IMR-90 (cell line): Measurements from ENCODE around the gene SLC24A3. TPM values are rescaled to one million over a fixed set of nuclear protein-coding genes. Genes with fewer than 3 reads are reported as not detected.

Source experiments
- ATAC-seq: fragments of 200-7000 bp; cut with Tn5 transposase; 2 replicates; pipeline ENCODE4 v1.9.1; 2020; ENCODE audit warnings: low read depth, mild to moderate bottlenecking, moderate library complexity
- BruUV-seq: library from RNA; stranded (reverse); fragments of 400-500 nt; replicated peaks from 2 replicates; lab custom pipeline; 2021; lab: Mats Ljungman, UMichigan
- CTCF ChIA-PET: fragments of 300-600 bp; formaldehyde crosslinking; extraction: SDS; loops from one replicate; lab custom pipeline; 2021; ENCODE audit warnings: antibody characterized with exemption; lab: Yijun Ruan, JAX
- POLR2A ChIA-PET: fragments of 300-600 bp; sonication (Branson Sonifier 250); formaldehyde crosslinking; loops from one replicate; lab custom pipeline; 2022; ENCODE audit warnings: antibody characterized with exemption; ENCODE audit not compliant: unreplicated experiment; lab: Charles Lee
- DNase-seq: peaks from one replicate; pipeline ENCODE4 v3.0.0; 2013
- H2AFZ ChIP-seq: replicated peaks from 2 replicates; pipeline ENCODE3; 2013; ENCODE audit warnings: low read length, mild to moderate bottlenecking; ENCODE audit not compliant: poor library complexity
- H2AK5ac ChIP-seq: 2 replicates; pipeline ENCODE4 v1.6.1; 2013; ENCODE audit warnings: low read depth, low read length, inconsistent platforms
- H2AK9ac ChIP-seq: replicated peaks from 2 replicates; pipeline ENCODE3; 2013; ENCODE audit warnings: mild to moderate bottlenecking, low read depth, low read length, moderate library complexity; ENCODE audit not compliant: poor library complexity
- H2BK120ac ChIP-seq: 2 replicates; pipeline ENCODE4 v1.6.1; 2013; ENCODE audit warnings: low read depth, low read length, inconsistent platforms
- H2BK15ac ChIP-seq: 3 replicates; pipeline ENCODE4 v1.6.1; 2013; ENCODE audit warnings: low read depth, low read length, inconsistent platforms
- H2BK20ac ChIP-seq: 2 replicates; pipeline ENCODE4 v1.6.1; 2013; ENCODE audit warnings: low read depth, mild to moderate bottlenecking, inconsistent platforms, low read length, moderate library complexity
- H2BK5ac ChIP-seq: 2 replicates; pipeline ENCODE4 v1.6.1; 2013; ENCODE audit warnings: mild to moderate bottlenecking, low read depth, low read length, inconsistent platforms; ENCODE audit not compliant: poor library complexity, severe bottlenecking
- H3K14ac ChIP-seq: replicated peaks from 2 replicates; pipeline ENCODE4 v1.6.1; 2013; ENCODE audit warnings: low read depth, low read length, inconsistent platforms
- H3K18ac ChIP-seq: 2 replicates; pipeline ENCODE4 v1.6.1; 2013; ENCODE audit warnings: low read depth, low read length, control low read depth
- H3K23ac ChIP-seq: 2 replicates; pipeline ENCODE4 v1.6.1; 2013; ENCODE audit warnings: low read depth, low read length, inconsistent platforms
- H3K27ac ChIP-seq: 2 replicates; pipeline ENCODE4 v1.5.1; 2013; ENCODE audit warnings: mild to moderate bottlenecking, control low read depth, low read length; ENCODE audit not compliant: insufficient read depth
- H3K27me3 ChIP-seq: 2 replicates; pipeline ENCODE4 v1.6.1; 2013; ENCODE audit warnings: low read length; ENCODE audit not compliant: control insufficient read depth, insufficient read depth
- H3K36me3 ChIP-seq: 2 replicates; pipeline ENCODE4 v1.6.1; 2013; ENCODE audit warnings: low read length, mixed read lengths; ENCODE audit not compliant: control insufficient read depth, insufficient read depth
- H3K4ac ChIP-seq: 2 replicates; pipeline ENCODE4 v1.6.1; 2013; ENCODE audit warnings: low read depth, low read length, inconsistent platforms
- H3K4me1 ChIP-seq: 2 replicates; pipeline ENCODE4 v1.6.1; 2013; ENCODE audit warnings: low read length, mixed read lengths; ENCODE audit not compliant: control insufficient read depth, insufficient read depth
- H3K4me2 ChIP-seq: 2 replicates; pipeline ENCODE4 v1.6.1; 2013; ENCODE audit warnings: low read depth, mild to moderate bottlenecking, control low read depth, low read length, moderate library complexity
- H3K4me3 ChIP-seq: 2 replicates; pipeline ENCODE4 v1.5.1; 2013; ENCODE audit warnings: low read depth, mild to moderate bottlenecking, control low read depth, low read length, moderate library complexity; ENCODE audit not compliant: insufficient read depth
- H3K56ac ChIP-seq: 2 replicates; pipeline ENCODE4 v1.6.1; 2013; ENCODE audit warnings: low read length, inconsistent platforms; ENCODE audit not compliant: insufficient read depth; ENCODE audit errors: extremely low read depth
- H3K79me1 ChIP-seq, 2 experiments: 2 replicates each; pipeline ENCODE4 v1.6.1; 2013; ENCODE audit warnings: low read length in 2 of 2, inconsistent platforms in 1 of 2, low read depth in 1 of 2
- H3K9ac ChIP-seq: 2 replicates; pipeline ENCODE4 v1.6.1; 2013; ENCODE audit warnings: low read depth, low read length, control low read depth
- H3K9me1 ChIP-seq: 2 replicates; pipeline ENCODE4 v1.6.1; 2013; ENCODE audit warnings: low read length, inconsistent platforms; ENCODE audit not compliant: insufficient read depth
- H3K9me3 ChIP-seq: 2 replicates; pipeline ENCODE4 v1.6.1; 2013; ENCODE audit warnings: low read length; ENCODE audit not compliant: control insufficient read depth, insufficient read depth
- H4K20me1 ChIP-seq: 2 replicates; pipeline ENCODE4 v1.6.1; 2013; ENCODE audit warnings: low read length, inconsistent platforms; ENCODE audit not compliant: insufficient read depth
- H4K5ac ChIP-seq: 2 replicates; pipeline ENCODE4 v1.6.1; 2013; ENCODE audit warnings: mild to moderate bottlenecking, low read depth, low read length, control low read depth
- H4K8ac ChIP-seq, 2 experiments: 2 replicates each; pipeline ENCODE4 v1.6.1; 2013; ENCODE audit warnings: low read depth in 2 of 2, low read length in 2 of 2, control low read depth in 1 of 2, inconsistent platforms in 1 of 2
- H4K91ac ChIP-seq: 2 replicates; pipeline ENCODE4 v1.6.1; 2013; ENCODE audit warnings: low read depth, low read length, inconsistent platforms; ENCODE audit not compliant: insufficient read depth
- CEBPB ChIP-seq: IDR thresholded peaks from 2 replicates; pipeline ENCODE4 v1.6.1; 2012; ENCODE audit warnings: low read depth, low read length, improper control_type of control experiment
- FOS ChIP-seq: fragments of 150-350 bp; IDR thresholded peaks from 2 replicates; pipeline ENCODE4 v1.6.1; 2016; ENCODE audit warnings: low read depth, low read length
- MAFK ChIP-seq: IDR thresholded peaks from 2 replicates; pipeline ENCODE4 v1.6.1; 2012; ENCODE audit warnings: low read depth, low read length, improper control_type of control experiment
- NFE2L2 ChIP-seq: fragments of 150-350 bp; IDR thresholded peaks from 2 replicates; pipeline ENCODE4 v1.6.1; 2016; ENCODE audit warnings: low read depth, mild to moderate bottlenecking, low read length
- WGBS, 2 experiments: methylation state at CpG; one replicate each; pipeline versions ENCODE4 v1.1.5 to v1.1.7; 2013; ENCODE audit warnings: missing lambda C conversion rate in 2 of 2; ENCODE audit not compliant: insufficient read length in 1 of 2; ENCODE audit errors: extremely low coverage in 2 of 2; 5-methylcytosine and 5-hydroxymethylcytosine counted together
- dilution Hi-C: fragments of 300-500 bp; cut with HindIII; formaldehyde crosslinking; loops from one replicate; pipeline ENCODE4 v1.14.3; 2018; ENCODE audit warnings: low sequenced_read_pairs; ENCODE audit not compliant: unreplicated experiment
- in situ Hi-C: fragments of 300-500 bp; cut with MboI; formaldehyde crosslinking; loops from 3 replicates; pipeline ENCODE4 v1.14.3; 2019; ENCODE audit warnings: low sequenced_read_pairs, inconsistent platforms, mixed read lengths
- intact Hi-C: fragments of 100-400 bp; cut with micrococcal nuclease; formaldehyde crosslinking; loops from 2 replicates; pipeline ENCODE4 v1.10.0; 2022
- polyA plus RNA-seq, 3 experiments: library from polyadenylated mRNA; depleted of rRNA; stranded (reverse); fragments of >200 nt; gene quantifications; 2 replicates each; pipeline ENCODE4 v1.2.3, GENCODE V29; 2012; ENCODE audit warnings: low replicate concordance in 1 of 3
- total RNA-seq: library from RNA; depleted of rRNA; stranded (reverse); fragments of >200 nt; gene quantifications from 2 replicates; pipeline ENCODE4 v1.2.3, GENCODE V29; 2012

SLC24A3 gene
- total and polyA plus RNA-seq, 2 of the 4 experiments (the other 2 are of a cell fraction): not detected

DNA sequence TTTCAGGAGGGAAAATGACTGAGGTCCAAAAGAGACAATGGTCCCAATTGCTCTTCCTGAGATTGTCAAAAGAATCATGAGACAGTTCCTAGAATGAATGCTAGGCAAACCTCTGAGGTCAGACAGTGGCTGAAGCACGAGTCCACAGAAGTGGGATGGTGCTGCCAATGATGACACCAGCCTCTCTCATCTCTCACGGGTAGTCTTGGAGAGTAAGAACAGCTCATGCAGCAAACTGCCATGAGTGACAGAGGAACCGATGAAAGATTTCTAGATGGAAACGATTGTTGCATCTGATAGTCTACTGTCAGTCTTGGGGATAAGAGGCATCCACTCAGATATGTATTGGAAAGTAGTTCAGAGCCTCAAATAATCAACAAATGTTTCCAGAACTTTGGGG, 188.7 kb downstream of the SLC24A3 start:
- no peak overlapping the region for H2BK15ac ChIP-seq
- no peak for DNase-seq
- H3K27ac ChIP-seq: no peak overlapping the region
- H4K5ac ChIP-seq: no peak overlapping the region
- H3K4me2 ChIP-seq: no peak overlapping the region
- H3K4me3 ChIP-seq: no peak overlapping the region
- H3K79me1 ChIP-seq: no peaks in the 10 kb centered on the region
- no peak overlapping the region for H3K23ac ChIP-seq
- H3K36me3 ChIP-seq: no peaks in the 10 kb centered on the region
- no peak overlapping the region for H2AK5ac ChIP-seq
- H3K9ac ChIP-seq: no peak overlapping the region
- H2AFZ ChIP-seq: no peak overlapping the region
- in situ Hi-C loops: no loop called here
- ChIA-PET POLR2A (no interaction called here), CTCF (no interaction called here)
- dilution Hi-C loops: no loop called here
- H3K4ac ChIP-seq: no peak overlapping the region
- H4K91ac ChIP-seq: no peak overlapping the region
- no CpG with 5 or more reads among the region's 4 CpGs for WGBS, 2 experiments
- H3K14ac ChIP-seq: no peak overlapping the region
- no peak overlapping the region for H2BK5ac ChIP-seq
- no peaks in the 10 kb centered on the region for H4K20me1 ChIP-seq
- no peaks in the 10 kb centered on the region for H3K9me1 ChIP-seq
- no peak overlapping the region for H4K8ac ChIP-seq
- peaks cover 3% of the 10 kb centered on the region; the same call in 1 of the 2 replicates for H3K9me3 ChIP-seq
- ATAC-seq: no peak
- no peak overlapping the region for H2BK20ac ChIP-seq
- H2AK9ac ChIP-seq: no peak overlapping the region
- intact Hi-C loops: no loop called here
- no peak overlapping the region for H3K56ac ChIP-seq
- no peak for TF ChIP-seq CEBPB
- no peak for TF ChIP-seq NFE2L2
- no peak for TF ChIP-seq MAFK
- no peak for TF ChIP-seq FOS
- H3K27me3 ChIP-seq: no peaks in the 10 kb centered on the region
- BruUV-seq: no TSS peak
- H3K4me1 ChIP-seq: no peaks in the 10 kb centered on the region
- no peak overlapping the region for H3K18ac ChIP-seq
- no peak overlapping the region for H2BK120ac ChIP-seq
